CD8-positive, alpha-beta memory T cell (primary cell): ENCODE measurements around the gene CABP5. TPM values are rescaled to one million over a fixed set of nuclear protein-coding genes. Genes with fewer than 3 reads are reported as not detected.
"Not testable (repeated sequence)": the region's sequence is repeated elsewhere in the genome, so short reads cannot be mapped to it uniquely, and the experiment has no call there.

Experiments used
- CTCF ChIA-PET: fragments of 350-600 bp; sonication (Branson Sonifier 250); formaldehyde crosslinking; loops from one replicate; lab custom pipeline; 2021; ENCODE audit warnings: antibody characterized with exemption; lab: Charles Lee
- POLR2A ChIA-PET: fragments of 350-600 bp; sonication (Branson Sonifier 250); formaldehyde crosslinking; loops from one replicate; lab custom pipeline; 2021; ENCODE audit warnings: antibody characterized with exemption; lab: Charles Lee
- DNase-seq, 5 donors: peaks; one replicate each; pipeline versions ENCODE4 v3.0.0 to v3.0.0-alpha.2; 2020 to 2022; ENCODE audit warnings: mixed read lengths in 1 of 5
- H3K27ac ChIP-seq: one replicate; pipeline ENCODE4 v1.7.0; 2013; ENCODE audit warnings: low read depth, mild to moderate bottlenecking, low read length, moderate library complexity
- H3K27me3 ChIP-seq: 2 replicates; pipeline ENCODE4 v1.7.0; 2013; ENCODE audit warnings: low read length, mild to moderate bottlenecking; ENCODE audit not compliant: insufficient read depth, poor library complexity, severe bottlenecking
- H3K36me3 ChIP-seq: 2 replicates; pipeline ENCODE4 v1.7.0; 2013; ENCODE audit warnings: mild to moderate bottlenecking, low read length, moderate library complexity; ENCODE audit not compliant: insufficient read depth
- H3K4me1 ChIP-seq: 2 replicates; pipeline ENCODE4 v1.7.0; 2013; ENCODE audit warnings: mild to moderate bottlenecking, low read length, moderate library complexity; ENCODE audit not compliant: insufficient read depth
- H3K4me3 ChIP-seq: 2 replicates; pipeline ENCODE4 v1.7.0; 2013; ENCODE audit warnings: mild to moderate bottlenecking, low read length
- H3K9me3 ChIP-seq: 2 replicates; pipeline ENCODE4 v1.7.0; 2013; ENCODE audit warnings: mild to moderate bottlenecking, low read length
- H3K27ac Mint-ChIP-seq, 8 donors: one replicate each; pipeline ENCODE4 v1.8.0; 2020 to 2021; ENCODE audit warnings: mixed read lengths in 8 of 8, mild to moderate bottlenecking in 6 of 8, inconsistent platforms in 3 of 8, moderate library complexity in 3 of 8
- H3K27me3 Mint-ChIP-seq, 2 donors: one replicate each; pipeline ENCODE4 v1.8.0; 2020 to 2021; ENCODE audit warnings: mixed read lengths in 2 of 2, mild to moderate bottlenecking in 1 of 2, moderate library complexity in 1 of 2
- H3K36me3 Mint-ChIP-seq, 3 donors: one replicate each; pipeline ENCODE4 v1.8.0; 2020 to 2021; ENCODE audit warnings: mixed read lengths in 3 of 3, inconsistent platforms in 1 of 3, mild to moderate bottlenecking in 1 of 3
- H3K4me1 Mint-ChIP-seq, 3 donors: one replicate each; pipeline ENCODE4 v1.8.0; 2020 to 2021; ENCODE audit warnings: mixed read lengths in 3 of 3, inconsistent platforms in 1 of 3, mild to moderate bottlenecking in 1 of 3
- H3K4me3 Mint-ChIP-seq, 7 donors: one replicate each; pipeline ENCODE4 v1.8.0; 2020 to 2021; ENCODE audit warnings: mixed read lengths in 7 of 7, mild to moderate bottlenecking in 6 of 7, moderate library complexity in 4 of 7, inconsistent platforms in 2 of 7
- H3K9me3 Mint-ChIP-seq, 5 donors: one replicate each; pipeline ENCODE4 v1.8.0; 2020 to 2022; ENCODE audit warnings: mixed read lengths in 5 of 5, mild to moderate bottlenecking in 3 of 5, moderate library complexity in 2 of 5, inconsistent platforms in 1 of 5
- polyA plus RNA-seq: library from polyadenylated mRNA; unstranded; fragments of 300-500 nt; fragmentation: Illumina TruSeq; gene quantifications from one replicate; pipeline ENCODE4 v1.2.3, GENCODE V29; 2021
- total RNA-seq, 2 experiments: library from RNA; stranded (reverse); gene quantifications; one replicate each; pipeline ENCODE4 v1.2.3, GENCODE V29; 2021

Gene CABP5
- total and polyA plus RNA-seq, 3 experiments from 2014 or later: not detected

- H3K36me3 ChIP-seq, POLR2A ChIA-PET, H3K27me3 Mint-ChIP-seq: not testable (repeated sequence)
Measured at GRCh38 chr19:48070177-48070769, 26.4 kb upstream of the CABP5 start.

GRCh38 chr19:48069435-48069834, 25.6 kb upstream of the CABP5 start:
- no peaks in the 10 kb centered on the region for H3K4me1 Mint-ChIP-seq
- Histone ChIP-seq H3K9me3 (no peaks in the 10 kb centered on the region), H3K27me3 (no peaks in the 10 kb centered on the region), H3K4me1 (no peaks in the 10 kb centered on the region), H3K36me3 (no peaks in the 10 kb centered on the region), H3K4me3 (no peak overlapping the region), H3K27ac (no peak overlapping the region)
- no peak overlapping the region for H3K4me3 Mint-ChIP-seq
- peaks cover 0 to 3% (median 0%) of the 10 kb centered on the region in 5 donors for H3K9me3 Mint-ChIP-seq
- no peak overlapping the region for H3K27ac Mint-ChIP-seq
- POLR2A ChIA-PET: no interaction called here
- CTCF ChIA-PET: no interaction called here
- H3K36me3 Mint-ChIP-seq: peaks cover 0 to 7% (median 0%) of the 10 kb centered on the region in 3 donors
- H3K27me3 Mint-ChIP-seq: peaks cover 3 to 14% of the 10 kb centered on the region in 2 donors
- DNase-seq: no peak

More at GRCh38 chr19:48070177-48070769, 26.4 kb upstream of the CABP5 start:
- H3K4me1 ChIP-seq, CTCF ChIA-PET, H3K9me3 ChIP-seq, H3K9me3 Mint-ChIP-seq, H3K27ac ChIP-seq, H3K4me1 Mint-ChIP-seq, DNase-seq, H3K27ac Mint-ChIP-seq, H3K4me3 ChIP-seq, H3K36me3 Mint-ChIP-seq, H3K27me3 ChIP-seq, H3K4me3 Mint-ChIP-seq: not testable (repeated sequence)

GRCh38 chr19:48064509-48064908, 20.6 kb upstream of the CABP5 start:
- ChIA-PET POLR2A (interaction anchor here (0.7 kb wide), 1 partner anchor 340 kb away, joined by 5 read pairs; no protein-coding TSS in a partner anchor), CTCF (no interaction called here)
- Histone ChIP-seq H3K4me3 (no peak overlapping the region), H3K36me3 (no peaks in the 10 kb centered on the region), H3K4me1 (no peaks in the 10 kb centered on the region), H3K9me3 (no peaks in the 10 kb centered on the region), H3K27me3 (no peaks in the 10 kb centered on the region), H3K27ac (no peak overlapping the region)
- H3K4me3 Mint-ChIP-seq: no peak overlapping the region
- DNase-seq: no peak
- H3K9me3 Mint-ChIP-seq: peaks cover 0 to 2% (median 0%) of the 10 kb centered on the region in 5 donors
- no peaks in the 10 kb centered on the region for H3K4me1 Mint-ChIP-seq
- peaks cover 0 to 3% (median 0%) of the 10 kb centered on the region in 3 donors for H3K36me3 Mint-ChIP-seq
- peaks cover 14 to 34% of the 10 kb centered on the region in 2 donors for H3K27me3 Mint-ChIP-seq
- peak overlapping the region in 1 of 8 donors; percentile 5 for H3K27ac Mint-ChIP-seq

GRCh38 chr19:48061401-48062344, 17.8 kb upstream of the CABP5 start:
- Mint-ChIP-seq H3K36me3 (peaks cover 0 to 4% (median 0%) of the 10 kb centered on the region in 3 donors), H3K4me3 (no peak overlapping the region), H3K9me3 (peaks cover 0 to 4% (median 0%) of the 10 kb centered on the region in 5 donors), H3K4me1 (no peaks in the 10 kb centered on the region), H3K27ac (no peak overlapping the region), H3K27me3 (peaks cover 13 to 44% of the 10 kb centered on the region in 2 donors)
- Histone ChIP-seq H3K9me3 (no peaks in the 10 kb centered on the region), H3K27ac (no peak overlapping the region), H3K4me1 (no peaks in the 10 kb centered on the region), H3K27me3 (no peaks in the 10 kb centered on the region), H3K4me3 (no peak overlapping the region), H3K36me3 (no peaks in the 10 kb centered on the region)
- CTCF ChIA-PET: no interaction called here
- no peak for DNase-seq
- POLR2A ChIA-PET: no interaction called here

- ChIA-PET POLR2A (no interaction called here), CTCF (no interaction called here)
- Mint-ChIP-seq H3K27me3 (peaks cover 13 to 44% of the 10 kb centered on the region in 2 donors), H3K4me3 (no peak overlapping the region), H3K9me3 (peaks cover 0 to 4% (median 0%) of the 10 kb centered on the region in 5 donors), H3K27ac (no peak overlapping the region), H3K36me3 (peaks cover 0 to 4% (median 0%) of the 10 kb centered on the region in 3 donors), H3K4me1 (no peaks in the 10 kb centered on the region)
- Histone ChIP-seq H3K36me3 (no peaks in the 10 kb centered on the region), H3K27ac (no peak overlapping the region), H3K4me3 (no peak overlapping the region), H3K4me1 (no peaks in the 10 kb centered on the region), H3K9me3 (no peaks in the 10 kb centered on the region), H3K27me3 (no peaks in the 10 kb centered on the region)
- no peak for DNase-seq
Measured at GRCh38 chr19:48060381-48060780, 16.5 kb upstream of the CABP5 start.

GRCh38 chr19:48059331-48059730, 15.5 kb upstream of the CABP5 start:
- H3K4me1 Mint-ChIP-seq: no peaks in the 10 kb centered on the region
- POLR2A ChIA-PET: no interaction called here
- H3K27me3 Mint-ChIP-seq: peaks cover 13 to 41% of the 10 kb centered on the region in 2 donors

GRCh38 chr19:48053856-48054255, 10.0 kb upstream of the CABP5 start:
- no peaks in the 10 kb centered on the region for H3K27me3 ChIP-seq
- POLR2A ChIA-PET: no interaction called here
- Mint-ChIP-seq H3K36me3 (peaks cover 0 to 4% (median 0%) of the 10 kb centered on the region in 3 donors), H3K4me1 (no peaks in the 10 kb centered on the region), H3K27ac (no peak overlapping the region), H3K4me3 (peak overlapping the region in 1 of 7 donors; percentile 65), H3K27me3 (peaks cover 14 to 38% of the 10 kb centered on the region in 2 donors), H3K9me3 (peaks cover 0 to 6% (median 4%) of the 10 kb centered on the region in 5 donors)
- H3K4me1 ChIP-seq: no peaks in the 10 kb centered on the region
- CTCF ChIA-PET: no interaction called here
- H3K4me3 ChIP-seq: no peak overlapping the region
- H3K27ac ChIP-seq: no peak overlapping the region
- H3K9me3 ChIP-seq: no peaks in the 10 kb centered on the region
- no peak for DNase-seq
- H3K36me3 ChIP-seq: no peaks in the 10 kb centered on the region

More at GRCh38 chr19:48059331-48059730, 15.5 kb upstream of the CABP5 start:
- Histone ChIP-seq H3K9me3 (no peaks in the 10 kb centered on the region), H3K4me1 (no peaks in the 10 kb centered on the region), H3K27me3 (no peaks in the 10 kb centered on the region), H3K36me3 (no peaks in the 10 kb centered on the region), H3K27ac (no peak overlapping the region), H3K4me3 (no peak overlapping the region)
- no peak for DNase-seq
- Mint-ChIP-seq H3K4me3 (no peak overlapping the region), H3K9me3 (peaks cover 0 to 7% (median 0%) of the 10 kb centered on the region in 5 donors), H3K36me3 (peaks cover 0 to 2% (median 0%) of the 10 kb centered on the region in 3 donors), H3K27ac (no peak overlapping the region)
- CTCF ChIA-PET: no interaction called here

GRCh38 chr19:48053076-48053475, 9.2 kb upstream of the CABP5 start:
- DNase-seq: no peak
- ChIA-PET POLR2A (no interaction called here), CTCF (no interaction called here)
- Histone ChIP-seq H3K27ac (no peak overlapping the region), H3K9me3 (no peaks in the 10 kb centered on the region), H3K36me3 (no peaks in the 10 kb centered on the region), H3K27me3 (no peaks in the 10 kb centered on the region), H3K4me3 (no peak overlapping the region), H3K4me1 (no peaks in the 10 kb centered on the region)
- H3K9me3 Mint-ChIP-seq: peaks cover 0 to 6% (median 4%) of the 10 kb centered on the region in 5 donors
- H3K27me3 Mint-ChIP-seq: peaks cover 15 to 43% of the 10 kb centered on the region in 2 donors
- no peaks in the 10 kb centered on the region for H3K4me1 Mint-ChIP-seq
- H3K27ac Mint-ChIP-seq: no peak overlapping the region
- no peak overlapping the region for H3K4me3 Mint-ChIP-seq
- H3K36me3 Mint-ChIP-seq: peaks cover 0 to 4% (median 0%) of the 10 kb centered on the region in 3 donors
